Raji (cell line): Measurements from ENCODE around the gene SLC22A25.

Source experiments
- POLR2A ChIP-seq: IDR thresholded peaks from 2 replicates; pipeline ENCODE4 v1.6.1; 2011; ENCODE audit warnings: low read depth, low read length, control low read depth; ENCODE audit not compliant: insufficient read depth

The SLC22A25 gene

DNA sequence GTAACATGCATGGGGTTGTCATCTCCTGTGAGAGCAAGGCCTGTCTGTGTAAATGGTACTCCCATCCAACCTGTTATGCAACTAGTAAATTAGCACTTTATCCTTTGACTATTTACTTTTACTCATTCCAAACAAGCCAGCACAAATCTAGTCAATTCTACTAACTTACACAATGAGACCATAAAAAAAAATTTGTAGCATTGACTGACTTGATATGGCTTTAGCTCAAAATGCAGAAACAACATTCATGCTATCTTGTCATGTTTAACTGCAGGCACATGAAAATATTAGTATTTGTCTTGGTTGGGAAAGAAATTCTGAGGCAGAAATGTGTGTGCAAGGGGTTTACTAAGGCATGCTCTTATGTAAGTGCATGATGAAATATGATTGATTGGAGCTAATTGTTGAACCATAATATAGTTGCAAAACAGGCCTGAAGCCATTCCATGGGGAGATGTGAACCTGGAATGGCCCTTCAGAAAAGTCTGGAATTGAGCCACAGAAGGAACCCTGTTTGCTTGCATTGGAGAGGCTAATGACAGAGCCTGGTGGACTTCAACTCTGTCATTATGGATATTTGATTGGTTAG is 2.5 kb downstream of the SLC22A25 start:
- no peak for TF ChIP-seq POLR2A

DNA sequence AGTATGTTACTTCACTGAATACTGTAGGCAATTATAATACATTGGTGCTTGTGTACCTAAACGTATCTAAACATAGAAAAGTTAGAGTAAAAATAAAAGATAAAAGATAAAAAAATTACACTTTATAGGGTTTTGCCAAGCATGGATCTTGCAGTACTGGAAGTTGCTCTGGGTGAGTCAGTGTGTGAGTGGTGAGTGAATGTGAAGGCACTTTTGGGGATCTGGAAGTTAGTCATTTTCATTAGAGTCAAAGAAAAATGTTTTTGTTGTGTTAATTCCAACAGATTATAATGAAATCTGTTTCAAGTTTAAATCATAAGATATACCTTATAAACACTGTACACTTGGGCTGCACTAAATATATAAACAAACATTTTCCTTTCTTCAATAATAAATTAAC is 3.3 kb downstream of the SLC22A25 start:
- no peak for TF ChIP-seq POLR2A

DNA sequence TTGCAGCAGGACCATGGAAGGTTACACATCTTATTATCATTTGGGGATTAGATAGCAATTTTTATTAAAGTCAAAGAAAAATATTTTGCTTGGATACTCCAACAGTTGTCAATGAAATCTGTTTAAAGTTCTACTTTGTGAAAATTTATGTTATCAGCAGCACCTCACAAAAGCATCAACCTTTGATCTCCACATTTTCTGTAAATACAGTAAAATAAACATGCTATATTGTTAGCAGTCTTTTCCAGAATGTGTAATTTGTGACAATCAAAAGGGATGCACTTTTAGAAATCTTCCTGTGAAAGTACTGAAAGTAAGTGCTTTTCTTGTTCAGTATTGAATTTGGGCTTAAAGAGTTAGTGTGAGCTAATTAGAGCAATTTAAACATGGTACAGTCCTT is 4.1 kb downstream of the SLC22A25 start:
- no peak for TF ChIP-seq POLR2A

DNA sequence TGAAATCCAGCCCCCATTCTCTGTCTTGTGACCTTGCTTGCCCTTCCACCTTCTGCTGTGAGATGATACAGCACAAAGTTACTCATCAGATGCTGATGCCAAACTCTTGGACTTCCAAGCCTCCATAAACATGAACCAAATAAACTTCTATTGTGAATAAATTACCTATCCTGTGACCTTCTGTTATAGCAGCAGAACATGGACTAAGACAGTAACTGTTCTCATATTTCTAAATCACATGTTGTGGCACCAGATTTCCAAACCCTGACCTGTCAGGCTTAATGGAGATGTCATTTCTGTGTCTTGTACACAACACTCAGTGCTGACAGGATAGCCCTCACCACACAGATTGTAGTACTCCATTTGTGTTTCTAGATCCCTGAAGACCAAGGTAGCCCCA is 6.0 kb downstream of the SLC22A25 start:
- no peak for TF ChIP-seq POLR2A

DNA sequence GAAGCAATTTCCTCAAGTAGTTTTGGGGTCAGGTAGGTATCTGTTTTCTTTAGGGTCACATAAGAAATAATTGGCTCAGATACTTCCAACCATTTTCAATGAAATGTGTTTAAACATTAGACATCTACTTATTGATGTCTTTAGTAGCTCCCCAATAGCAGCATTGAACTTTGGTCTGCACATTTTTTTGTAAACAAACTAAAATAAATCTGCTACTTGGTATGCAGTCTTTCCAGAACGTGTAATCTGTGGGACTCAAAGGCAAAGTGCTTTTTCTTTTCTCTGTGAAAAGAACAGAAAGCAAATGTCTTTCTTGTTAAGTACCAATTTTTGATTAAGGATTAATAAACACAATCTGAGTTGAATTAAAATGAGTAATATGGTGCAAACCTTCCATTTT is 13.6 kb downstream of the SLC22A25 start:
- TF ChIP-seq POLR2A = no peak

DNA sequence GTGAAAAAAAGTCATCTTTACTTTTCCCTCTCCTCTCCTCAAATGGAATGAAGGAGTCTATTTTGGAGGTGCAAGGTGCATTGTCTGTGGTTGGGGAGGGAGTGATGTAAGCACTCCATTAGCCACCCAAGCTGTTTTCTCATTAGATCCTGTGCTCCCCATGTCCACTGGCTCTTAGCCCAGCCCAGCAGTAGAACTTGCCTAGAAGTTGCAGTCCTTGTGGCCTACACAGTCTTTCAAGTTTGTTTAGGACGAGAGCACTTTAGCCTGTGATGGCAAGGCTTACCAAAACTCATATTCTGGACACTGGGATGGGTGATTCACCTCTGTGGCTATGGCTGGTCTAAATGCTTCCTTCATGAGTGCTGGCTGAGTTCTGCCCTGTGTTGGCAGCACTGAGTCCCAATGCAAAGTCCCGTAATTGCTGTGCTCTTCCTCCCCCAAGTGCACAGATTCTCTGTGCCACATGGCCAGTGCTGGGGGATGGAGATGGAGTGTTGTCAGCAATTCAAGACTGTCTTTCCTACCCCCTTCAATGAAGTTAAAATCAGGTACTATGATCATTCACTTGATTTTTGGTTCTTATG is 15.8 kb downstream of the SLC22A25 start:
- no peak for TF ChIP-seq POLR2A

DNA sequence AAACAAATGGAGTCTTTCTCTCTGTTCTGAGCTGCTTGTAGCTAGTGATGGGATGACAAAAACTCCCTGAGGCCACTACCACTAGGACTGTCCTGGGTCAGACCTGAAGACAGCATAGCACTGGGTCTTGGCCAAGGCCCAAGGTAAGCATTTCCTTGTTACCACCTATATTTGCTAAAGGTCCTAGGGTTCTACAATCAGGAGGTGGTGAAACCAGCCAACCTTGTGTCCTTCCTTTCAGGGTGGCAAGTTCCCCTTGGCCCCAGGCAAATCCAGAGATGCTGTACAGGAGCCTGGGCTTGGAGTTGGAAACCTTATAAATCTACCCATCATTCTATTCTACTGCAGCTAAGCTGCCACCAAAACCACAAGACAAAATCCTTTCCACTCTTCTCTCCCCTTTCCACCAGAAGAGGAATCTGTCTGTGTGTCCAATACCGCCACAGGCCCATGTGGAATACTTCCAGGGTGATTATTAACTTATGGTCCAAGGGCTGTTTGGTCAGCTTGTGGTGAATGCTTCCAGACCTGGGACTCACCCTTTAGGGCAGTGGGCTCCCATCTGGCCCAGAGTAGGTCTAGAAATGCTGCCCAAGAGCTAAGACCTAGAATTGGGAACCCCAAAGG is 16.8 kb downstream of the SLC22A25 start:
- TF ChIP-seq POLR2A = no peak

DNA sequence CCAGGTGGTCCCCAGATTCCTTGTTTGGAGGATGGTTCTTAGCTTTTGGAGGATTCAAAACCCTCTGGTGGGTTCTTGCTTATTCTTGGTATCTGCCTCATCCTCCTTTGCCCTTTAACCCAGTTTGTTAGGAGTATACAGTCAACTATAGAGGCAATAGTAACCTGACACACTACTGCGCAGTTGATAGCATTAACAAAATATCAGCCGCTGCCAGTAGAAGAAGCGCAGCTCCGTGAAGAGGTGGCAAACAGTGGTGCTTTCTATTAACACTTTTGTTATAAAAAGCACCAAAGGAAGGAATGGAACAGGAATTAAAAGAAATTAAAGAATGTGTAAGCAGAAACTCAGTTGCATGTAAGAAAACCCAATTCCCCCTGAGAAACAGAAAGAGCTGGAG is 29.3 kb downstream of the SLC22A25 start:
- no peak for TF ChIP-seq POLR2A

DNA sequence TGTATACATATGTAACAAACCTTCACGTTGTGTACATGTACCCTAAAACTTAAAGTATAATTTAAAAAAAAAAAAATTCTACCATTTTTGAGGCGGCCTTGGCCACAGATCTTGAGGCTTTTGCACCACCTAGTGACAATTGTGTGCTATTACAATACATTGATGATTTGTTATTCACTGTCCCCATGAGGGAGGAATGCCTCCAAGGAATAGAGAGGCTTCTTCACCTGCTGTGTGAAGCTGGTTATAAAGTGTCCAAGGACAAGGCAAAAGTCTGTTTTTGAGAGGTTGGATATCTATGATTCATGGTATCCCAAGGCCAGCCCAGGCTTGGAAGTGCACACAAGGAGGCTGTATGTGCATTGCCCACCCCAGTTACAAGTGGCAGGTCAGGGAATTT is 30.7 kb downstream of the SLC22A25 start:
- TF ChIP-seq POLR2A = no peak

DNA sequence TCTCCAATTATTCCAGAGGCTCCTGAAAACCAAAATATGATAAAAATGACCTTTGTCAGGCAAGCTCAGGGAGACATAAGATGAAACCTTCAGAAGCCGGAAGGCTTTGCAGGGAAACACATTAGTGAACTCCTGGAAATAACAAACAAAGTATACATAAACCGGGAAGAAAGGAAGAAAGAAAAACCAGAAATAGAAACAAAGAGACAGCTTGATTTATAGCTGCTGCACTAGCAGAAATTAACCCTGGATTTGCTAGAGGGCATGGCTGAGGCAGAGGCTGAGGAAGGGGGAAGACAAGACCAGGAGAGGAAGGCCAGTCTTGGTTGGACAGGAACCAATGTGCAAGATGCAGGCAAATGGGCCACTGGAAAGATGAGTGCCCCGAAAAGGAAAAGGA is 33.3 kb downstream of the SLC22A25 start:
- no peak for TF ChIP-seq POLR2A
